ENCODE measurements around the gene HMCN2. TPM values are rescaled to one million over a fixed set of nuclear protein-coding genes. Genes with fewer than 3 reads are reported as not detected.

HMCN2 gene
- polyA plus RNA-seq, 1 of the 3 experiments (the other 2 are of a cell fraction): 0.15 TPM

GRCh38 chr9:130414910-130415746, 149.6 kb downstream of the HMCN2 start:
- no peaks in the 10 kb centered on the region for H3K9me3 ChIP-seq
- H3K9ac ChIP-seq: no peak overlapping the region
- no peak overlapping the region for H3K27ac ChIP-seq (ENCODE audit: low read depth in 2 of 2, low read length in 1 of 2)
- no peak overlapping the region for H3K4me3 ChIP-seq (ENCODE audit: low read depth in 2 of 2, low read length in 1 of 2)
- H3K27me3 ChIP-seq (ENCODE audit: insufficient read depth): 0 out of 2 replicates have a peak, but pooled peaks cover 4% of the 10 kb centered on the region
- CTCF ChIA-PET: no interaction called here
- H3K36me3 ChIP-seq (replicated peaks in 1 of 2; ENCODE audit: control insufficient read depth in 1 of 2, insufficient read depth in 2 of 2, low read length in 1 of 2): no peaks in the 10 kb centered on the region
- no peaks in the 10 kb centered on the region for H3K79me2 ChIP-seq (ENCODE audit: insufficient read depth)
- DNase-seq: no peak
- H3K4me2 ChIP-seq: no peak overlapping the region
- WGBS (ENCODE audit: low lambda C conversion rate): 60% methylated on average over 11 of the region's 11 CpGs
- H4K20me1 ChIP-seq (ENCODE audit: insufficient read depth): no peaks in the 10 kb centered on the region
- no peak overlapping the region for H2AFZ ChIP-seq (ENCODE audit: low read depth)
- no peaks in the 10 kb centered on the region for H3F3A ChIP-seq (replicated peaks; ENCODE audit: insufficient read depth)
- H3K4me1 ChIP-seq (ENCODE audit: control insufficient read depth in 1 of 2, insufficient read depth in 2 of 2, low read depth in 1 of 2, low read length in 1 of 2): peaks cover 0 to 13% of the 10 kb centered on the region in 2 experiments; a peak in 1 of 4 replicates
- POLR2A ChIA-PET: no interaction called here
- no peaks in the 10 kb centered on the region for H3K9me2 ChIP-seq
- TF ChIP-seq FOSL2 (IDR thresholded peaks at IDR 0.05; ENCODE audit: borderline replicate concordance, low read depth) (no peak), YY1 (IDR thresholded peaks at IDR 0.05; ENCODE audit: low read depth) (no peak), TAF1 (IDR thresholded peaks at IDR 0.05; ENCODE audit: borderline replicate concordance, low read depth, low read length) (no peak), RCOR1 (IDR thresholded peaks at IDR 0.05; ENCODE audit: low read length) (peak; percentile 47; the same call in 1 of the 2 replicates), RXRA (IDR thresholded peaks at IDR 0.05; ENCODE audit: borderline replicate concordance, low read depth) (no peak), POLR2AphosphoS5 (IDR thresholded peaks at IDR 0.05; ENCODE audit: low read depth, low read length) (no peak), IRF3 (IDR thresholded peaks at IDR 0.05; ENCODE audit: low read depth, low read length) (no peak), EP300 (IDR thresholded peaks at IDR 0.05; ENCODE audit: borderline replicate concordance in 1 of 2, low read depth in 1 of 2, low read length in 1 of 2) (peak in 1 of 2 experiments; percentile 57; a peak in 2 of 4 replicates), TEAD4 (IDR thresholded peaks at IDR 0.05; ENCODE audit: borderline replicate concordance, insufficient read depth) (no peak), RAD21 (IDR thresholded peaks at IDR 0.05; ENCODE audit: low read length) (no peak), GABPA (IDR thresholded peaks at IDR 0.05; ENCODE audit: low read depth) (no peak), EZH2phosphoT487 (IDR thresholded peaks at IDR 0.05; ENCODE audit: borderline replicate concordance, low read depth) (no peak), NRF1 (IDR thresholded peaks at IDR 0.05; ENCODE audit: low read depth, low read length) (no peak), REST (IDR thresholded peaks at IDR 0.05; ENCODE audit: low read depth, low read length) (no peak), FOXJ3 (CRISPR knock-in tag; IDR thresholded peaks at IDR 0.05) (no peak), RFX5 (IDR thresholded peaks at IDR 0.05; ENCODE audit: low read length) (no peak), TCF12 (IDR thresholded peaks at IDR 0.05) (peak; percentile 67), MXI1 (IDR thresholded peaks at IDR 0.05; ENCODE audit: low read depth, low read length) (no peak), ZBTB33 (IDR thresholded peaks at IDR 0.05; ENCODE audit: borderline replicate concordance, low read depth) (no peak), NFIC (IDR thresholded peaks at IDR 0.05; ENCODE audit: borderline replicate concordance) (no peak), FOXM1 (IDR thresholded peaks at IDR 0.05; ENCODE audit: low read depth) (no peak), CHD2 (IDR thresholded peaks at IDR 0.05; ENCODE audit: low read length, partially characterized antibody) (no peak)
- TF ChIP-seq, protein P1, sequence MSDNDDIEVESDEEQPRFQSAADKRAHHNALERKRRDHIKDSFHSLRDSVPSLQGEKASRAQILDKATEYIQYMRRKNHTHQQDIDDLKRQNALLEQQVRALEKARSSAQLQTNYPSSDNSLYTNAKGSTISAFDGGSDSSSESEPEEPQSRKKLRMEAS (IDR thresholded peaks at IDR 0.05; ENCODE audit: low read depth): no peak
- TF ChIP-seq, protein P2, sequence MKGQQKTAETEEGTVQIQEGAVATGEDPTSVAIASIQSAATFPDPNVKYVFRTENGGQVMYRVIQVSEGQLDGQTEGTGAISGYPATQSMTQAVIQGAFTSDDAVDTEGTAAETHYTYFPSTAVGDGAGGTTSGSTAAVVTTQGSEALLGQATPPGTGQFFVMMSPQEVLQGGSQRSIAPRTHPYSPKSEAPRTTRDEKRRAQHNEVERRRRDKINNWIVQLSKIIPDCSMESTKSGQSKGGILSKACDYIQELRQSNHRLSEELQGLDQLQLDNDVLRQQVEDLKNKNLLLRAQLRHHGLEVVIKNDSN (IDR thresholded peaks at IDR 0.05; ENCODE audit: borderline replicate concordance, low read depth): no peak
- TF ChIP-seq, protein P3, sequence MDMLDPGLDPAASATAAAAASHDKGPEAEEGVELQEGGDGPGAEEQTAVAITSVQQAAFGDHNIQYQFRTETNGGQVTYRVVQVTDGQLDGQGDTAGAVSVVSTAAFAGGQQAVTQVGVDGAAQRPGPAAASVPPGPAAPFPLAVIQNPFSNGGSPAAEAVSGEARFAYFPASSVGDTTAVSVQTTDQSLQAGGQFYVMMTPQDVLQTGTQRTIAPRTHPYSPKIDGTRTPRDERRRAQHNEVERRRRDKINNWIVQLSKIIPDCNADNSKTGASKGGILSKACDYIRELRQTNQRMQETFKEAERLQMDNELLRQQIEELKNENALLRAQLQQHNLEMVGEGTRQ (IDR thresholded peaks at IDR 0.05; ENCODE audit: borderline replicate concordance, low read depth, low read length): no peak
